SH-SY5Y (cell line): ENCODE data around the gene UGT1A10.

Experiments used
- GATA2 ChIP-seq: IDR thresholded peaks from 2 replicates; pipeline ENCODE4 v1.6.1; 2011; ENCODE audit warnings: mild to moderate bottlenecking, low read depth, low read length
- GATA3 ChIP-seq: IDR thresholded peaks from 2 replicates; pipeline ENCODE4 v1.6.1; 2011; ENCODE audit warnings: low read depth, mild to moderate bottlenecking, low read length, moderate library complexity

UGT1A10 gene

DNA sequence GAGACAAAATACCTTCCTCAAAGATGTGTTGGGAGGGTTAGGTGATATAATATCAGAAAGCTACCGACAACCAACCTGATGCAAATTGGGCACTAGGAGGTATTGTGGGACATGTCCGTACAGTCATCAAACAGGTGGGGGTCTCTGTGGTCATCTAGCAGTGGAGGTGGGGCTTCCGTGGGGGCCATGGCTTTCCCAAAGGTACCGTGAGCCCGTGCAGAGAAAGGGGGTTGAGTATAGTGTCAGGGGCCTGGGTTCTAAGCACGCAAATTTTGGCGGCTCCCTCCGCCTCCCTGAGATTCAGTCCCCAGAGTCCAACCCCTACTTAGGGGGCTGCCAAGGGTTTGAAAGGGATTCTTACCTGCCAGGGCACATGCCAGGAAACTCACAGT lies 185.5 kb downstream of the UGT1A10 start:
- no peak for TF ChIP-seq GATA2
- no peak for TF ChIP-seq GATA3

DNA sequence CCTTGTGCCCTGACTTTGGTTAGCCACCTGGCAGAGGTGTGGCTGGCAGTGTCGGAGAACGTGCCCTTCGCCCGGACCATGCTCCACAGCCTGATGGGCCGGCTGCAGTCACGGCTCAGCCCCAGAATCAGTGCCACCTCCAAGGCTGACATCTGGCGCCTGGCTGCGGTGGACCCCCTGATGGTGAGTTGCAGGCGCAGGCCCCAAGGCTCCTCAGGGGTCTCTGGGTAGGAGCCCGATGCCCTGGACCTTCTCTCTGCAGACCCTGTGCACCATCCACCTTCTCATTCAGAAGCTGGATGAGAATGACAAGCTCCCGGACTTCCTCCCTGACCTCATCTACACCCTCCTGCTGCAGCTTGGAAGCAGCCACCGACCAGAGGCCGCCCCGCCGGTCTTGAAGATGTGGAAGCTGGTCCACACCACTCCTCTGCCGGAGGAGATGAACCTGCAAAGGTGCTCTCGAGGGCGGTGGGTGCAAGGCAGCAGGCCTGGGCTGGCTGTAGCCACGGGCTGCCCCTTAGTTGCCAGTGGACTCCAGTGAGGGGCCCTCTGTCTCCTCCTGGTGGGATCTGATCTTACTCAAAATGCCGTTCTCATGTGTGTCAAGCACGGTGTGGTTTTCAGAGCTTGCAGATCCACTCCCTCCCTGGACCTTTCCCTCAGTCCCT lies 186.0 kb downstream of the UGT1A10 start:
- TF ChIP-seq GATA3 (no peak), GATA2 (no peak)
